DOHH2 (cell line): ENCODE measurements around the gene NOL3.
A peak's percentile ranks its signal among the peaks of the same experiment; 100 is the strongest.

Experiments used
- H3F3A ChIP-seq: fragments of 200-600 bp; sonication (generic), shearing (Covaris generic); 2 replicates; pipeline ENCODE4 v1.6.0; 2016; ENCODE audit warnings: antibody characterized with exemption, mild to moderate bottlenecking; ENCODE audit not compliant: control insufficient read depth, insufficient read depth
- H3K27ac ChIP-seq: fragments of 200-600 bp; sonication (generic); 2 replicates; pipeline ENCODE4 v1.5.1; 2014; ENCODE audit warnings: low read depth, mild to moderate bottlenecking, low read length, moderate library complexity
- H3K27me3 ChIP-seq: fragments of 200-600 bp; sonication (generic); 2 replicates; pipeline ENCODE4 v1.6.1; 2014; ENCODE audit warnings: mild to moderate bottlenecking, low read length, mixed read lengths; ENCODE audit not compliant: control insufficient read depth
- H3K36me3 ChIP-seq: fragments of 200-600 bp; sonication (generic); 2 replicates; pipeline ENCODE4 v1.6.1; 2014; ENCODE audit warnings: mild to moderate bottlenecking, low read length, moderate library complexity, mixed read lengths; ENCODE audit not compliant: control insufficient read depth
- H3K4me1 ChIP-seq: fragments of 200-600 bp; sonication (generic); 2 replicates; pipeline ENCODE4 v1.6.1; 2014; ENCODE audit warnings: mild to moderate bottlenecking, low read length, mixed read lengths; ENCODE audit not compliant: control insufficient read depth
- H3K4me2 ChIP-seq: fragments of 200-600 bp; sonication (generic); 2 replicates; pipeline ENCODE4 v1.6.0; 2014; ENCODE audit warnings: mild to moderate bottlenecking, low read length, moderate library complexity
- H3K4me3 ChIP-seq: fragments of 200-600 bp; sonication (generic); 2 replicates; pipeline ENCODE4 v1.5.1; 2014; ENCODE audit warnings: mild to moderate bottlenecking, low read length, mixed read lengths
- H3K79me2 ChIP-seq: fragments of 200-600 bp; sonication (generic); 2 replicates; pipeline ENCODE4 v1.6.1; 2014; ENCODE audit warnings: mild to moderate bottlenecking, low read length, mixed read lengths; ENCODE audit not compliant: control insufficient read depth
- H3K9me2 ChIP-seq: fragments of 200-600 bp; sonication (generic); replicated peaks from 2 replicates; pipeline ENCODE4 v1.6.1; 2014; ENCODE audit warnings: mild to moderate bottlenecking, low read length, mixed read lengths; ENCODE audit not compliant: control insufficient read depth
- H3K9me3 ChIP-seq: fragments of 200-600 bp; sonication (generic); 2 replicates; pipeline ENCODE4 v1.6.1; 2014; ENCODE audit warnings: antibody characterized with exemption, low read length, mixed read lengths; ENCODE audit not compliant: control insufficient read depth, insufficient read depth
- H4K20me1 ChIP-seq: fragments of 200-600 bp; sonication (generic); 2 replicates; pipeline ENCODE4 v1.6.0; 2014; ENCODE audit warnings: low read depth, mild to moderate bottlenecking, antibody characterized with exemption, low read length, moderate library complexity; ENCODE audit not compliant: control insufficient read depth, insufficient read depth
- CTCF ChIP-seq: fragments of 200-600 bp; sonication (generic); IDR thresholded peaks from one replicate; pipeline ENCODE4 v1.5.1; 2014; ENCODE audit warnings: antibody characterized with exemption, mild to moderate bottlenecking, low read depth, low read length; ENCODE audit not compliant: poor library complexity, severe bottlenecking
- EZH2phosphoT487 ChIP-seq: fragments of 200-600 bp; sonication (generic); IDR thresholded peaks from 2 replicates; pipeline ENCODE4 v1.6.1; 2017; ENCODE audit warnings: borderline replicate concordance, mild to moderate bottlenecking, antibody characterized with exemption, low read length, moderate library complexity, mixed read lengths

NOL3 gene

DNA sequence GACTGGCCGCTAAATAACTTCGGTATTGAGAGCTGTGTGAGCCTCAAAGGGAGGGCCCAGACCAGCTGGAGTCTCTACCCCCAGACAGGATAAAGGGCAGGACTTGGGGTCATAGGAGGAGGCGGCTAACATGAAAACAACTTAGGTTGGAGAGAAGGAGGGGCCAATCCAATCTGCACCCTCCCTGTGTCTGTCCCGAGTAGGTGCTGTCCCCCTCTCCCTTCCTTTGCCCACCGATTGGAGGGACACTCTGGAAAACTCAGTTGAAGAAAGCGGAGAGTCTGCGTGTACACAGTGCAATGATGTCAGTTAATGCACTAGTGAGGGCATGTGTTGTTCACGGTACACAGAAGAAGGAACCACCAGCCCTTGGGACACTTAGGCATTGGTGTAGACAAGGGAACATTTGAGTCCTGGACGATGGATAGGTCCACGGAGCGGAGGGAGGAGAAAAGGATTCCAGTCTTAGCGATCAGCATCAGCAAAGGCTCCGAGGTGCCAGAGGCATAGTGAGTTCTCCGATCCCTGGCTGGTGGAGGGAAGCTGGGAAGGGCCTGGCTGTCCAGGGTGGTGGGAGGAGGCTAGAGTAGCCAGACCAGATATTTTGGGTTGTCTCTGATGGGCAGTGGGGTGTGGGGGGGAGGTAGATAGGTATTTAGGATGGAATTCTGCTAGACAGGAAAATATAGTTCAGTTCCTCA, 761 bp downstream of the NOL3 start:
- Histone ChIP-seq H3K4me2 (peak overlapping the region; percentile 49), H3K4me1 (peaks cover 24% of the 10 kb centered on the region), H3K27ac (no peak overlapping the region), H3K79me2 (no peaks in the 10 kb centered on the region), H3K9me2 (no peaks in the 10 kb centered on the region), H3F3A (no peaks in the 10 kb centered on the region; the same call in 1 of the 2 replicates), H3K36me3 (no peaks in the 10 kb centered on the region), H4K20me1 (no peaks in the 10 kb centered on the region), H3K9me3 (no peaks in the 10 kb centered on the region), H3K27me3 (peaks cover 58% of the 10 kb centered on the region), H3K4me3 (peak overlapping the region; percentile 22)
- TF ChIP-seq CTCF (no peak), EZH2phosphoT487 (no peak)

DNA sequence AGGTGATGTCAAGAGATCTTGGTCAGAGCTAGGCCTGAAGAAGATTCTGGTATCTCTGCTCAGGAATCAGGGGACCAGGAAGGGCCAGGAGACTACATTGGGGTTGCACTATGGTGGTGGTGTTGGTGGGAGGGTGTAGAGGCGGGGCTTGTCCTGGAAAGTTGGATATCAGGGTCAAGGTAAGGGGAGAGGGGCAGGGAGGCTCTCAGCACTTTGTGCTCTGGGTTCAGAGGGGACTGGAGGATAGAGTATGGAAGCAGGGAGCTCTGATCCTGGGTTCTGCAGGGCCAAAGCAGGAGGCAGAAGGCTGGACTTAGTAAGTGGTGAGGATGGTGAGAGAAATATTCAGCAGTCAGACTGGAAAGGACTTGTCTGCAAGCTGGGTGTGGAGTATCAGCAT, 3.0 kb downstream of the NOL3 start:
- H3K9me3 ChIP-seq: no peaks in the 10 kb centered on the region
- H3K27ac ChIP-seq: no peak overlapping the region
- H3K4me3 ChIP-seq: peak overlapping the region; percentile 67; the same call in 1 of the 2 replicates
- no peaks in the 10 kb centered on the region; the same call in 1 of the 2 replicates for H3F3A ChIP-seq
- no peaks in the 10 kb centered on the region for H3K79me2 ChIP-seq
- H4K20me1 ChIP-seq: no peaks in the 10 kb centered on the region
- H3K4me1 ChIP-seq: peaks cover 28% of the 10 kb centered on the region
- H3K9me2 ChIP-seq: no peaks in the 10 kb centered on the region
- H3K27me3 ChIP-seq: peaks cover 72% of the 10 kb centered on the region
- no peak for TF ChIP-seq EZH2phosphoT487
- no peak for TF ChIP-seq CTCF
- no peaks in the 10 kb centered on the region for H3K36me3 ChIP-seq
- H3K4me2 ChIP-seq: peak overlapping the region; percentile 89

DNA sequence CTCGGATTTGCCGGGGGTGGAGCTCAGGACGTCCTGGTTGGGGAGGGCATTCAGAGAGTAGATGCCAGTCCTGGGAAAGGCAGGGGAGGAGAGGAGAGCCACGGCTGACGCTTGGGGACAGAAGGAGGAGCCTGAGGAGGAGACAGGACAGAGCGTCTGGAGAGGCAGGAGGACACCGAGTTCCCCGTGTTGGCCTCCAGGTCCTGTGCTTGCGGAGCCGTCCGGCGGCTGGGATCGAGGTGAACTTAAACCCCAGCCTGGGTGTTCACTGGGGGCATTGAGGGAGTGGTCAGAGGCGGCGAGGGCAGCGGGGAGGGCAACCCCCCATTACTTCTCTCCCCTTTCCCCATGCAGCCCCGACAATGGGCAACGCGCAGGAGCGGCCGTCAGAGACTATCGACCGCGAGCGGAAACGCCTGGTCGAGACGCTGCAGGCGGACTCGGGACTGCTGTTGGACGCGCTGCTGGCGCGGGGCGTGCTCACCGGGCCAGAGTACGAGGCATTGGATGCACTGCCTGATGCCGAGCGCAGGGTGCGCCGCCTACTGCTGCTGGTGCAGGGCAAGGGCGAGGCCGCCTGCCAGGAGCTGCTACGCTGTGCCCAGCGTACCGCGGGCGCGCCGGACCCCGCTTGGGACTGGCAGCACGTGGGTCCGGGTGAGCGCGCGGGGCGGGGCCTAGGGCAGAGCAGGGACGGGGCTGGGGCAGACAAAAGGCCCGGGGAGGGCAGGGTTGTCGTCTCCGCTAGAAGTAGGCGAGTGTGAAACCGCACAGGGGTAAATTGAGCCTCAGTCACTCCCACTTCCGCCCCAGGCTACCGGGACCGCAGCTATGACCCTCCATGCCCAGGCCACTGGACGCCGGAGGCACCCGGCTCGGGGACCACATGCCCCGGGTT, 3.7 kb downstream of the NOL3 start:
- peak overlapping the region; percentile 67 for H3K4me3 ChIP-seq
- H3F3A ChIP-seq: no peaks in the 10 kb centered on the region; the same call in 1 of the 2 replicates
- peaks cover 70% of the 10 kb centered on the region for H3K27me3 ChIP-seq
- H3K4me1 ChIP-seq: peaks cover 34% of the 10 kb centered on the region
- H3K36me3 ChIP-seq: no peaks in the 10 kb centered on the region
- H3K9me2 ChIP-seq: no peaks in the 10 kb centered on the region
- 0 out of 2 replicates have a peak, but pooled peaks cover 4% of the 10 kb centered on the region for H4K20me1 ChIP-seq
- H3K79me2 ChIP-seq: no peaks in the 10 kb centered on the region
- no peak overlapping the region for H3K27ac ChIP-seq
- TF ChIP-seq CTCF: no peak
- peak; percentile 30; the same call in 1 of the 2 replicates for TF ChIP-seq EZH2phosphoT487
- H3K9me3 ChIP-seq: no peaks in the 10 kb centered on the region
- H3K4me2 ChIP-seq: peak overlapping the region; percentile 89
